ENCODE measurements around the gene STX4.

DNA sequence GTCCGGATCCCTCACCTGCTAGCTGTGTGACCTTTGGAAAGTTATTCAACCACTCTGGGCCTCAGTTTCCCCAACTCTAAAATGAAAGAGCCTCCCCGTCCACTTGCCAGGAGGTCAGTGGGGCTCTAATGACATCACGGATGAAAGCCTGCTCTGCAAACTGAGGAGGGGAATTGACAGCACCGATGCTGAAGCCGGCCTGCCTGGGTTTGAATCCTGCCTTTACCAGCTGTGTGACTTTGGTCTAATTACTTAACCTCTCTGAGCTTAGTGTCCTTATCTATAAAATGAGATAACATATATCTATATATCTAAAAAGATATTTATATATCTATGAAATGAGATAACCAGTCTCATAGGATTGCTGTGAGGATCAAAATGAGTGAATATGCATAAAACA lies 24.8 kb upstream of the STX4 start:
- TF ChIP-seq, protein P1, sequence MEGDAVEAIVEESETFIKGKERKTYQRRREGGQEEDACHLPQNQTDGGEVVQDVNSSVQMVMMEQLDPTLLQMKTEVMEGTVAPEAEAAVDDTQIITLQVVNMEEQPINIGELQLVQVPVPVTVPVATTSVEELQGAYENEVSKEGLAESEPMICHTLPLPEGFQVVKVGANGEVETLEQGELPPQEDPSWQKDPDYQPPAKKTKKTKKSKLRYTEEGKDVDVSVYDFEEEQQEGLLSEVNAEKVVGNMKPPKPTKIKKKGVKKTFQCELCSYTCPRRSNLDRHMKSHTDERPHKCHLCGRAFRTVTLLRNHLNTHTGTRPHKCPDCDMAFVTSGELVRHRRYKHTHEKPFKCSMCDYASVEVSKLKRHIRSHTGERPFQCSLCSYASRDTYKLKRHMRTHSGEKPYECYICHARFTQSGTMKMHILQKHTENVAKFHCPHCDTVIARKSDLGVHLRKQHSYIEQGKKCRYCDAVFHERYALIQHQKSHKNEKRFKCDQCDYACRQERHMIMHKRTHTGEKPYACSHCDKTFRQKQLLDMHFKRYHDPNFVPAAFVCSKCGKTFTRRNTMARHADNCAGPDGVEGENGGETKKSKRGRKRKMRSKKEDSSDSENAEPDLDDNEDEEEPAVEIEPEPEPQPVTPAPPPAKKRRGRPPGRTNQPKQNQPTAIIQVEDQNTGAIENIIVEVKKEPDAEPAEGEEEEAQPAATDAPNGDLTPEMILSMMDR (conservative IDR thresholded peaks at IDR 0.05) = no peak
- TF ChIP-seq ZFX (IDR thresholded peaks at IDR 0.05) = no peak
